WTC11 (cell line): ENCODE data around the gene SLC11A2. TPM values are rescaled to one million over a fixed set of nuclear protein-coding genes. Genes with fewer than 3 reads are reported as not detected.

Experiments used
- ATAC-seq: fragments of 200-7000 bp; cut with Tn5 transposase; 2 replicates; pipeline ENCODE4 v1.10.0; 2021; ENCODE audit warnings: mild to moderate bottlenecking, moderate library complexity
- CTCF ChIA-PET: fragments of 300-600 bp; sonication (Branson Sonifier 250); formaldehyde crosslinking; loops from one replicate; lab custom pipeline; 2021; ENCODE audit warnings: antibody characterized with exemption; lab: Charles Lee
- POLR2A ChIA-PET: fragments of 350-600 bp; sonication (Branson Sonifier 250); formaldehyde crosslinking; loops from one replicate; lab custom pipeline; 2021; ENCODE audit warnings: antibody characterized with exemption; lab: Charles Lee
- DNase-seq: peaks from one replicate; pipeline ENCODE4 v3.0.0; 2021; ENCODE audit warnings: low spot score
- H3K27ac Mint-ChIP-seq: 2 replicates; pipeline ENCODE4 v1.8.0; 2021; ENCODE audit warnings: mixed read lengths
- H3K27me3 Mint-ChIP-seq: 2 replicates; pipeline ENCODE4 v1.8.0; 2021; ENCODE audit warnings: low read depth, mild to moderate bottlenecking, moderate library complexity, mixed read lengths
- H3K36me3 Mint-ChIP-seq: 2 replicates; pipeline ENCODE4 v1.8.0; 2021; ENCODE audit warnings: mixed read lengths
- H3K4me1 Mint-ChIP-seq: 2 replicates; pipeline ENCODE4 v1.8.0; 2022; ENCODE audit warnings: mixed read lengths
- H3K4me3 Mint-ChIP-seq: 2 replicates; pipeline ENCODE4 v1.8.0; 2021; ENCODE audit warnings: mild to moderate bottlenecking, moderate library complexity, mixed read lengths
- H3K9me3 Mint-ChIP-seq: 2 replicates; pipeline ENCODE4 v1.8.0; 2021; ENCODE audit warnings: mixed read lengths
- CREB1 ChIP-seq: sonication (generic); formaldehyde crosslinking; IDR thresholded peaks from 2 replicates; pipeline ENCODE4 v1.8.0; 2023; ENCODE audit warnings: mild to moderate bottlenecking, missing genetic modification reagents
- FOXP1 ChIP-seq: sonication (generic); formaldehyde crosslinking; IDR thresholded peaks from 2 replicates; pipeline ENCODE4 v1.8.0; 2022; ENCODE audit warnings: missing genetic modification reagents, mild to moderate bottlenecking, moderate library complexity, borderline replicate concordance
- HMGA2 ChIP-seq: fragments of 250-450 bp; sonication (Bioruptor Pico); IDR thresholded peaks from 2 replicates; pipeline ENCODE4 v1.4.0; 2021; ENCODE audit warnings: mild to moderate bottlenecking, moderate library complexity
- JUN ChIP-seq: sonication (generic); formaldehyde crosslinking; IDR thresholded peaks from 2 replicates; pipeline ENCODE4 v1.8.0; 2023; ENCODE audit warnings: mild to moderate bottlenecking, missing genetic modification reagents
- NFATC4 ChIP-seq: fragments of 250-450 bp; sonication (Bioruptor Pico); IDR thresholded peaks from 2 replicates; pipeline ENCODE4 v1.9.0; 2021; ENCODE audit warnings: mild to moderate bottlenecking
- SMAD4 ChIP-seq: sonication (generic); formaldehyde crosslinking; IDR thresholded peaks from 2 replicates; pipeline ENCODE4 v1.8.0; 2022; ENCODE audit warnings: mild to moderate bottlenecking, missing genetic modification reagents
- TEAD4 ChIP-seq: sonication (generic); formaldehyde crosslinking; IDR thresholded peaks from 2 replicates; pipeline ENCODE4 v1.8.0; 2022; ENCODE audit warnings: mild to moderate bottlenecking, missing genetic modification reagents
- ZBTB21 ChIP-seq: sonication (generic); formaldehyde crosslinking; IDR thresholded peaks from 2 replicates; pipeline ENCODE4 v1.8.1; 2023; ENCODE audit warnings: mild to moderate bottlenecking, missing genetic modification reagents, borderline replicate concordance
- ZNF121 ChIP-seq: sonication (generic); formaldehyde crosslinking; IDR thresholded peaks from 2 replicates; pipeline ENCODE4 v1.8.0; 2023; ENCODE audit warnings: missing genetic modification reagents
- ZNF416 ChIP-seq: fragments of 250-450 bp; sonication (Bioruptor Pico); IDR thresholded peaks from 2 replicates; pipeline ENCODE4 v1.9.0; 2021; ENCODE audit warnings: mild to moderate bottlenecking, inconsistent platforms
- ZNF423 ChIP-seq: fragments of 250-450 bp; sonication (Bioruptor Pico); IDR thresholded peaks from 2 replicates; pipeline ENCODE4 v2.1.2; 2022; ENCODE audit warnings: mild to moderate bottlenecking, moderate library complexity
- total RNA-seq: library from RNA; stranded (reverse); gene quantifications from 3 replicates; pipeline ENCODE4 v1.2.3, GENCODE V29; 2021
- TF ChIP-seq, protein P1 (sequence below): sonication (generic); formaldehyde crosslinking; conservative IDR thresholded peaks from 2 replicates; pipeline ENCODE4 v1.8.1; 2023; ENCODE audit warnings: mild to moderate bottlenecking, low read depth, missing genetic modification reagents, moderate library complexity
- TF ChIP-seq, protein P2 (sequence below): fragments of 250-450 bp; sonication (Bioruptor Pico); IDR thresholded peaks from 2 replicates; pipeline ENCODE4 v1.9.0; 2021; ENCODE audit warnings: mild to moderate bottlenecking, borderline replicate concordance
- TF ChIP-seq, protein P3 (sequence below): sonication (generic); formaldehyde crosslinking; IDR thresholded peaks from 2 replicates; pipeline ENCODE4 v1.8.1; 2023; ENCODE audit warnings: mild to moderate bottlenecking, missing genetic modification reagents, moderate library complexity
- TF ChIP-seq, protein P4 (sequence below): sonication (generic); formaldehyde crosslinking; IDR thresholded peaks from 2 replicates; pipeline ENCODE4 v1.8.0; 2023; ENCODE audit warnings: missing genetic modification reagents, mild to moderate bottlenecking, borderline replicate concordance
- TF ChIP-seq, protein P5 (sequence below): sonication (generic); formaldehyde crosslinking; IDR thresholded peaks from 2 replicates; pipeline ENCODE4 v1.8.0; 2022; ENCODE audit warnings: mild to moderate bottlenecking, missing genetic modification reagents
- TF ChIP-seq, protein P6 (sequence below): sonication (generic); formaldehyde crosslinking; IDR thresholded peaks from 2 replicates; pipeline ENCODE4 v1.8.1; 2022; ENCODE audit warnings: low read depth, mild to moderate bottlenecking, moderate library complexity, missing genetic modification reagents, borderline replicate concordance

SLC11A2 gene
- total RNA-seq, 1 experiment from 2014 or later = 58.0 TPM

DNA sequence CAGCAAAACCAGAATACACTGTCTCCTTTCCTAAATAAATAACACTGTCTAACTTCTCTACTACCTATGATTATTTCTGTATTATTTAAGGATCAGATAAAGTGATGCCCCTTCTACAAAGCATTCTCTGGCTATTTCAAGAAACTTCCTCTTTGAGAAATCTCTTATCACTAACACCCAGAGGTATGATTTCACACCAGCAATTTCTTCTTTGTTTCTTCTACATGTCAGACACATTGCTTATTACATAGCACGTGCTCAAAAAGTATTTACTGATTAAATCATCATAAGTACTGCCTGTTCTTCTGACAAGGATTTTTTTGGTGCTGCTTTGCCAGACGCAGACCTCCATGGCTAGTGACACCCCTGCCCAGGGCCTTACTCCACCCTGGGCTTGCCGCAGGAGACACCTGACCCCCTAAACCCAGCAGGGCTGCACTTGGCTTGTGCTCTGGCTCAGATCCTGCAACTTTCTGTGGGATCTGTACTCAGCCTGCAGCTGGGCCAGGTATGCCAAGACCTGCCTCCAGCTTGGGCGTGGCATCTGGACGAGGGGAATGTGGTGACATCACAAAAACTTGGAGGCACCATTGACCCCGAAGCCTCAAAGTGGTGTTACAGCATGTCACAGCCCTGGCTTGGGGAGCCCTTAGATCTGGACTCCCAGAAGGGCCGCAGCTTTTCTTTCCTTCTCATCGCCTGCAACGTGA, 89.2 kb downstream of the SLC11A2 start (continued):
- TF ChIP-seq, protein P1, sequence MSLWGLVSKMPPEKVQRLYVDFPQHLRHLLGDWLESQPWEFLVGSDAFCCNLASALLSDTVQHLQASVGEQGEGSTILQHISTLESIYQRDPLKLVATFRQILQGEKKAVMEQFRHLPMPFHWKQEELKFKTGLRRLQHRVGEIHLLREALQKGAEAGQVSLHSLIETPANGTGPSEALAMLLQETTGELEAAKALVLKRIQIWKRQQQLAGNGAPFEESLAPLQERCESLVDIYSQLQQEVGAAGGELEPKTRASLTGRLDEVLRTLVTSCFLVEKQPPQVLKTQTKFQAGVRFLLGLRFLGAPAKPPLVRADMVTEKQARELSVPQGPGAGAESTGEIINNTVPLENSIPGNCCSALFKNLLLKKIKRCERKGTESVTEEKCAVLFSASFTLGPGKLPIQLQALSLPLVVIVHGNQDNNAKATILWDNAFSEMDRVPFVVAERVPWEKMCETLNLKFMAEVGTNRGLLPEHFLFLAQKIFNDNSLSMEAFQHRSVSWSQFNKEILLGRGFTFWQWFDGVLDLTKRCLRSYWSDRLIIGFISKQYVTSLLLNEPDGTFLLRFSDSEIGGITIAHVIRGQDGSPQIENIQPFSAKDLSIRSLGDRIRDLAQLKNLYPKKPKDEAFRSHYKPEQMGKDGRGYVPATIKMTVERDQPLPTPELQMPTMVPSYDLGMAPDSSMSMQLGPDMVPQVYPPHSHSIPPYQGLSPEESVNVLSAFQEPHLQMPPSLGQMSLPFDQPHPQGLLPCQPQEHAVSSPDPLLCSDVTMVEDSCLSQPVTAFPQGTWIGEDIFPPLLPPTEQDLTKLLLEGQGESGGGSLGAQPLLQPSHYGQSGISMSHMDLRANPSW (CRISPR knock-in tag) = no peak
- TF ChIP-seq CREB1 (CRISPR knock-in tag) (no peak), ZNF423 (CRISPR knock-in tag) (no peak), HMGA2 (CRISPR knock-in tag) (no peak), ZNF121 (CRISPR knock-in tag) (no peak)
- TF ChIP-seq, protein P2, sequence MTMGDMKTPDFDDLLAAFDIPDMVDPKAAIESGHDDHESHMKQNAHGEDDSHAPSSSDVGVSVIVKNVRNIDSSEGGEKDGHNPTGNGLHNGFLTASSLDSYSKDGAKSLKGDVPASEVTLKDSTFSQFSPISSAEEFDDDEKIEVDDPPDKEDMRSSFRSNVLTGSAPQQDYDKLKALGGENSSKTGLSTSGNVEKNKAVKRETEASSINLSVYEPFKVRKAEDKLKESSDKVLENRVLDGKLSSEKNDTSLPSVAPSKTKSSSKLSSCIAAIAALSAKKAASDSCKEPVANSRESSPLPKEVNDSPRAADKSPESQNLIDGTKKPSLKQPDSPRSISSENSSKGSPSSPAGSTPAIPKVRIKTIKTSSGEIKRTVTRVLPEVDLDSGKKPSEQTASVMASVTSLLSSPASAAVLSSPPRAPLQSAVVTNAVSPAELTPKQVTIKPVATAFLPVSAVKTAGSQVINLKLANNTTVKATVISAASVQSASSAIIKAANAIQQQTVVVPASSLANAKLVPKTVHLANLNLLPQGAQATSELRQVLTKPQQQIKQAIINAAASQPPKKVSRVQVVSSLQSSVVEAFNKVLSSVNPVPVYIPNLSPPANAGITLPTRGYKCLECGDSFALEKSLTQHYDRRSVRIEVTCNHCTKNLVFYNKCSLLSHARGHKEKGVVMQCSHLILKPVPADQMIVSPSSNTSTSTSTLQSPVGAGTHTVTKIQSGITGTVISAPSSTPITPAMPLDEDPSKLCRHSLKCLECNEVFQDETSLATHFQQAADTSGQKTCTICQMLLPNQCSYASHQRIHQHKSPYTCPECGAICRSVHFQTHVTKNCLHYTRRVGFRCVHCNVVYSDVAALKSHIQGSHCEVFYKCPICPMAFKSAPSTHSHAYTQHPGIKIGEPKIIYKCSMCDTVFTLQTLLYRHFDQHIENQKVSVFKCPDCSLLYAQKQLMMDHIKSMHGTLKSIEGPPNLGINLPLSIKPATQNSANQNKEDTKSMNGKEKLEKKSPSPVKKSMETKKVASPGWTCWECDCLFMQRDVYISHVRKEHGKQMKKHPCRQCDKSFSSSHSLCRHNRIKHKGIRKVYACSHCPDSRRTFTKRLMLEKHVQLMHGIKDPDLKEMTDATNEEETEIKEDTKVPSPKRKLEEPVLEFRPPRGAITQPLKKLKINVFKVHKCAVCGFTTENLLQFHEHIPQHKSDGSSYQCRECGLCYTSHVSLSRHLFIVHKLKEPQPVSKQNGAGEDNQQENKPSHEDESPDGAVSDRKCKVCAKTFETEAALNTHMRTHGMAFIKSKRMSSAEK (CRISPR knock-in tag) = no peak
- TF ChIP-seq, all 79 proteins: peak for 0

DNA sequence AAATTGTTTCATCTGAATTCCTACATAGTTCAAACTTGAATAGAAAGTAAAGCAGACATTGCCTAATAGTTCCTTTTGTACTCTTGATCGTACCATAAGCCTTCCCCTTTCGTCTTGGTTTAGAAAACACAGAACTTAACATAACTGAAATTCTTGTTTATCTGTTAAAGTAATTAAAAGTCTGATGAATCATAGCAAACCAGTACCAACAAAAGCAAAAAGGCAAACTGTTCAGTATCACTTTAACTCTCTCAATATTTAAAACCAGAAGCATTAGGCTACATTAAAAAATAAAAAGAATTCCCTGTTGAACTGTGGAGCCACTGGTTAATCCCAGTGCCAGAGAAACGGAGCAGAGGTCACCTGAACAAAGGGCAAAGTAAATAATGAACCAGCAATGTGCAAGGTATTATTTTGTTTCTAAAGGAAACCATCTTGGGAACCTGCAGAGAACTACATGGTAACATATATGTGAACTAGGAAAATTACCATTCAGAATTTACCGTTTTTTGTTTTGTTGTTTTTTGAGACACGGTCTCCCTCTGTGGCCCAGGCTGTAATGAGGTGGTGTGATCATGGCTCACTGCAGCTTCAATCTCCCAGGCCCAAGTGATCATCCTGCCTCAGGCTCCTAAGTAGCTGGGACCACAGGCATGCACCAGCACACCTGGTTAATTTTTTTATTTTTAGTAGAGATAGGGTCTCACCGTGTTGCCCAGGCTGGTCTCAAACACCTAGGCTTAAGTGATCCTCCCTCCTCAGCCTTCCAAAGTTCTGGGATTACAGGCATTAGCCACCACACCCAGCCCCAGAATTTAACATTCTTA, 91.0 kb downstream of the SLC11A2 start:
- POLR2A ChIA-PET = no interaction called here
- DNase-seq (no peak), ATAC-seq (no peak)
- CTCF ChIA-PET = interaction anchor here (0.5 kb wide), 1 partner anchor 15 kb away, joined by 3 read pairs; no protein-coding TSS in a partner anchor
- peaks cover 29% of the 10 kb centered on the region for H3K4me1 Mint-ChIP-seq
- H3K9me3 Mint-ChIP-seq = no peaks in the 10 kb centered on the region
- H3K4me3 Mint-ChIP-seq = no peak overlapping the region
- H3K36me3 Mint-ChIP-seq = peaks cover 4% of the 10 kb centered on the region; the same call in 1 of the 2 replicates
- no peak overlapping the region for H3K27ac Mint-ChIP-seq
- no peaks in the 10 kb centered on the region for H3K27me3 Mint-ChIP-seq
- TF ChIP-seq TEAD4 (CRISPR knock-in tag) (no peak), FOXP1 (CRISPR knock-in tag) (no peak), ZNF416 (CRISPR knock-in tag) (no peak), JUN (no peak), ZBTB21 (no peak), NFATC4 (CRISPR knock-in tag) (no peak), SMAD4 (CRISPR knock-in tag) (no peak)
- TF ChIP-seq, protein P3, sequence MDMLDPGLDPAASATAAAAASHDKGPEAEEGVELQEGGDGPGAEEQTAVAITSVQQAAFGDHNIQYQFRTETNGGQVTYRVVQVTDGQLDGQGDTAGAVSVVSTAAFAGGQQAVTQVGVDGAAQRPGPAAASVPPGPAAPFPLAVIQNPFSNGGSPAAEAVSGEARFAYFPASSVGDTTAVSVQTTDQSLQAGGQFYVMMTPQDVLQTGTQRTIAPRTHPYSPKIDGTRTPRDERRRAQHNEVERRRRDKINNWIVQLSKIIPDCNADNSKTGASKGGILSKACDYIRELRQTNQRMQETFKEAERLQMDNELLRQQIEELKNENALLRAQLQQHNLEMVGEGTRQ (CRISPR knock-in tag) = no peak
- TF ChIP-seq, protein P4, sequence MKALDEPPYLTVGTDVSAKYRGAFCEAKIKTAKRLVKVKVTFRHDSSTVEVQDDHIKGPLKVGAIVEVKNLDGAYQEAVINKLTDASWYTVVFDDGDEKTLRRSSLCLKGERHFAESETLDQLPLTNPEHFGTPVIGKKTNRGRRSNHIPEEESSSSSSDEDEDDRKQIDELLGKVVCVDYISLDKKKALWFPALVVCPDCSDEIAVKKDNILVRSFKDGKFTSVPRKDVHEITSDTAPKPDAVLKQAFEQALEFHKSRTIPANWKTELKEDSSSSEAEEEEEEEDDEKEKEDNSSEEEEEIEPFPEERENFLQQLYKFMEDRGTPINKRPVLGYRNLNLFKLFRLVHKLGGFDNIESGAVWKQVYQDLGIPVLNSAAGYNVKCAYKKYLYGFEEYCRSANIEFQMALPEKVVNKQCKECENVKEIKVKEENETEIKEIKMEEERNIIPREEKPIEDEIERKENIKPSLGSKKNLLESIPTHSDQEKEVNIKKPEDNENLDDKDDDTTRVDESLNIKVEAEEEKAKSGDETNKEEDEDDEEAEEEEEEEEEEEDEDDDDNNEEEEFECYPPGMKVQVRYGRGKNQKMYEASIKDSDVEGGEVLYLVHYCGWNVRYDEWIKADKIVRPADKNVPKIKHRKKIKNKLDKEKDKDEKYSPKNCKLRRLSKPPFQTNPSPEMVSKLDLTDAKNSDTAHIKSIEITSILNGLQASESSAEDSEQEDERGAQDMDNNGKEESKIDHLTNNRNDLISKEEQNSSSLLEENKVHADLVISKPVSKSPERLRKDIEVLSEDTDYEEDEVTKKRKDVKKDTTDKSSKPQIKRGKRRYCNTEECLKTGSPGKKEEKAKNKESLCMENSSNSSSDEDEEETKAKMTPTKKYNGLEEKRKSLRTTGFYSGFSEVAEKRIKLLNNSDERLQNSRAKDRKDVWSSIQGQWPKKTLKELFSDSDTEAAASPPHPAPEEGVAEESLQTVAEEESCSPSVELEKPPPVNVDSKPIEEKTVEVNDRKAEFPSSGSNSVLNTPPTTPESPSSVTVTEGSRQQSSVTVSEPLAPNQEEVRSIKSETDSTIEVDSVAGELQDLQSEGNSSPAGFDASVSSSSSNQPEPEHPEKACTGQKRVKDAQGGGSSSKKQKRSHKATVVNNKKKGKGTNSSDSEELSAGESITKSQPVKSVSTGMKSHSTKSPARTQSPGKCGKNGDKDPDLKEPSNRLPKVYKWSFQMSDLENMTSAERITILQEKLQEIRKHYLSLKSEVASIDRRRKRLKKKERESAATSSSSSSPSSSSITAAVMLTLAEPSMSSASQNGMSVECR (CRISPR knock-in tag) = no peak
- TF ChIP-seq, protein P5, sequence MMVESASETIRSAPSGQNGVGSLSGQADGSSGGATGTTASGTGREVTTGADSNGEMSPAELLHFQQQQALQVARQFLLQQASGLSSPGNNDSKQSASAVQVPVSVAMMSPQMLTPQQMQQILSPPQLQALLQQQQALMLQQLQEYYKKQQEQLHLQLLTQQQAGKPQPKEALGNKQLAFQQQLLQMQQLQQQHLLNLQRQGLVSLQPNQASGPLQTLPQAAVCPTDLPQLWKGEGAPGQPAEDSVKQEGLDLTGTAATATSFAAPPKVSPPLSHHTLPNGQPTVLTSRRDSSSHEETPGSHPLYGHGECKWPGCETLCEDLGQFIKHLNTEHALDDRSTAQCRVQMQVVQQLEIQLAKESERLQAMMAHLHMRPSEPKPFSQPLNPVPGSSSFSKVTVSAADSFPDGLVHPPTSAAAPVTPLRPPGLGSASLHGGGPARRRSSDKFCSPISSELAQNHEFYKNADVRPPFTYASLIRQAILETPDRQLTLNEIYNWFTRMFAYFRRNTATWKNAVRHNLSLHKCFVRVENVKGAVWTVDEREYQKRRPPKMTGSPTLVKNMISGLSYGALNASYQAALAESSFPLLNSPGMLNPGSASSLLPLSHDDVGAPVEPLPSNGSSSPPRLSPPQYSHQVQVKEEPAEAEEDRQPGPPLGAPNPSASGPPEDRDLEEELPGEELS (CRISPR knock-in tag) = no peak
- TF ChIP-seq, protein P6, sequence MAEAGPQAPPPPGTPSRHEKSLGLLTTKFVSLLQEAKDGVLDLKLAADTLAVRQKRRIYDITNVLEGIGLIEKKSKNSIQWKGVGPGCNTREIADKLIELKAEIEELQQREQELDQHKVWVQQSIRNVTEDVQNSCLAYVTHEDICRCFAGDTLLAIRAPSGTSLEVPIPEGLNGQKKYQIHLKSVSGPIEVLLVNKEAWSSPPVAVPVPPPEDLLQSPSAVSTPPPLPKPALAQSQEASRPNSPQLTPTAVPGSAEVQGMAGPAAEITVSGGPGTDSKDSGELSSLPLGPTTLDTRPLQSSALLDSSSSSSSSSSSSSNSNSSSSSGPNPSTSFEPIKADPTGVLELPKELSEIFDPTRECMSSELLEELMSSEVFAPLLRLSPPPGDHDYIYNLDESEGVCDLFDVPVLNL (CRISPR knock-in tag) = no peak
